IPS DF 6.9 (cell line): ENCODE measurements around the gene PCDHGA4.
"Not testable (repeated sequence)": the region's sequence is repeated elsewhere in the genome, so short reads cannot be mapped to it uniquely, and the experiment has no call there.

Experiments used
- DNase-seq: peaks from one replicate; pipeline ENCODE4 v3.0.0-alpha.2; 2013; ENCODE audit warnings: low read depth, low spot score
- H3K27ac ChIP-seq: one replicate; pipeline ENCODE4 v1.5.1; 2013; ENCODE audit warnings: low read length, control low read depth
- H3K27me3 ChIP-seq: 2 replicates; pipeline ENCODE4 v1.6.1; 2013; ENCODE audit warnings: mild to moderate bottlenecking, low read length; ENCODE audit not compliant: control insufficient read depth, insufficient read depth
- H3K36me3 ChIP-seq: 2 replicates; pipeline ENCODE4 v1.6.1; 2013; ENCODE audit warnings: low read length; ENCODE audit not compliant: control insufficient read depth, insufficient read depth
- H3K4me1 ChIP-seq: 2 replicates; pipeline ENCODE4 v1.6.1; 2013; ENCODE audit warnings: low read length; ENCODE audit not compliant: control insufficient read depth, insufficient read depth
- H3K4me3 ChIP-seq: 2 replicates; pipeline ENCODE4 v1.5.1; 2013; ENCODE audit warnings: mild to moderate bottlenecking, low read length
- H3K9me3 ChIP-seq: 2 replicates; pipeline ENCODE4 v1.6.1; 2013; ENCODE audit warnings: low read length, inconsistent platforms; ENCODE audit not compliant: control insufficient read depth, insufficient read depth
- WGBS: extraction: QIAGEN DNeasy Blood & Tissue Kit; methylation state at CpG from one replicate; pipeline ENCODE4 v1.1.7; 2013; ENCODE audit warnings: mixed read lengths, missing lambda C conversion rate; ENCODE audit not compliant: insufficient read length, insufficient coverage; 5-methylcytosine and 5-hydroxymethylcytosine counted together

PCDHGA4 gene

DNA sequence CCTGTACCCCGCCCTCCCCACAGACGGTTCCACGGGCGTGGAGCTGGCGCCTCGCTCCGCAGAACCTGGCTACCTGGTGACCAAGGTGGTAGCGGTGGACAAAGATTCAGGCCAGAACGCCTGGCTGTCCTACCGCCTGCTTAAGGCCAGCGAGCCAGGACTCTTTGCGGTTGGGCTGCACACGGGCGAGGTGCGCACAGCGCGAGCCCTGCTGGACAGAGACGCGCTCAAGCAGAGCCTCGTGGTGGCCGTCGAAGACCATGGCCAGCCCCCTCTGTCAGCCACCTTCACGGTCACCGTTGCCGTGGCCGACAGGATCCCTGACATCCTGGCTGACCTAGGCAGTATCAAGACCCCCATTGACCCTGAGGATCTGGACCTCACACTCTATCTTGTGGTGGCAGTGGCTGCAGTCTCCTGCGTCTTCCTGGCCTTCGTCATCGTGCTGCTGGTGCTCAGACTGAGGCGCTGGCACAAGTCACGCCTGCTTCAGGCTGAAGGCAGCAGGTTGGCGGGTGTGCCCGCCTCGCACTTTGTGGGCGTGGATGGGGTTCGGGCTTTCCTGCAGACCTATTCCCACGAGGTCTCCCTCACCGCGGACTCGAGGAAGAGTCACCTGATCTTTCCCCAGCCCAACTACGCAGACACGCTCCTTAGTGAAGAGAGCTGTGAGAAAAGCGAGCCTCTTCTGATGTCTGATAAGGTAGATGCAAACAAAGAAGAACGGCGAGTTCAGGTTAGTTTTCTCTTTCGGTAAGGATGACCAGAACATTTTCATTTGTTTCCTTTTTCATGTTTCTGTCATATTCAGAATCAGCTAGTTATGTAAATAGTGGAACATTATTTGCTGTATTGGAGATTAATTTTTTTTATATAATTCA lies 11.4 kb downstream of the PCDHGA4 start:
- no CpG with 5 or more reads among the region's 46 CpGs for WGBS
- peaks cover 5% of the 10 kb centered on the region for H3K9me3 ChIP-seq
- H3K4me1 ChIP-seq = no peaks in the 10 kb centered on the region
- no peak overlapping the region for H3K4me3 ChIP-seq
- no peak for DNase-seq
- peaks cover 7% of the 10 kb centered on the region for H3K36me3 ChIP-seq
- no peak overlapping the region for H3K27ac ChIP-seq
- H3K27me3 ChIP-seq = no peaks in the 10 kb centered on the region

DNA sequence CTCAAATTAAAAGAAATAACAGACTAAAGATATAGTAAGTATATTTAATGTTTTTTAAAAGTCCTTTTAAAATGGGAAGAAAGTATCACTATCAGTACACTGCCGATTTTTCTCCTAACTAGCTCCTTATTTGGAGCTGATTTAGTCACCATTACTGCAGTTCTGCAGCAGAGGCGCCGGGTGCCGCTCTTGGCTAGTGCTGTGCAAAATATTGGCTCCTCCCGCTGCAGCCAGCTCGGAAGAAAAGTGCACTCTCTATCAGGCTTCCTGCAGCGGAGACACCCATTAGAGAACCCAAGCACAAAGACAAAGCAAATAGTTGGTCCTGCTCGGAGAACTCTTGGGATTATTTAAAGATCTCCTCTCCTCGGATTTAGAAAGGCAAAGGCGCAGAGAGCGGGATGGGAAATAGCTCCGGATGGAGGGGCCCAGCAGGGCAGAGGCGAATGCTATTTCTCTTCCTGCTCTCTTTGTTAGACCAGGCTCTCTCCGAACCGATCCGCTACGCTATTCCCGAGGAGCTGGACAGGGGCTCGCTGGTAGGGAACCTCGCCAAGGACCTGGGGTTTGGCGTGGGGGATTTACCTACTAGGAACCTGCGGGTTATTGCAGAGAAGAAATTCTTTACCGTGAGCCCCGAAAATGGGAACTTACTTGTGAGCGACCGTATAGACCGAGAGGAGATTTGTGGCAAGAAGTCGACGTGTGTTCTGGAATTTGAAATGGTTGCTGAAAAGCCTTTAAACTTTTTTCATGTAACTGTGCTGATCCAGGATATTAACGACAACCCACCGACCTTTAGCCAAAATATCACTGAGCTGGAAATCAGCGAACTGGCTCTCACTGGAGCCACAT lies 15.4 kb downstream of the PCDHGA4 start, which contains the start of gene PCDHGB3:
Gene PCDHGB3, plus strand, starts transcription at position 249 of the 855 bp plus-strand sequence. Its CDS starts 153 bp downstream, at position 402.
- Histone ChIP-seq H3K36me3 (peaks cover 3% of the 10 kb centered on the region; the same call in 1 of the 2 replicates), H3K9me3 (no peaks in the 10 kb centered on the region; the same call in 1 of the 2 replicates), H3K4me1 (no peaks in the 10 kb centered on the region), H3K27me3 (no peaks in the 10 kb centered on the region), H3K27ac (no peak within 1 kb of the TSS), H3K4me3 (no peak within 1 kb of the TSS)
- WGBS = no CpG with 5 or more reads among the region's 32 CpGs
- DNase-seq = no peak

GRCh38 chr5:141371572-141372475 lies 17.0 kb downstream of the PCDHGA4 start:
- whole genome bisulfite sequencing = no CpG with 5 or more reads among the region's 69 CpGs
- Histone ChIP-seq H3K4me1 (no peaks in the 10 kb centered on the region), H3K27ac (no peak overlapping the region), H3K4me3 (no peak overlapping the region), H3K27me3 (no peaks in the 10 kb centered on the region), H3K36me3 (no peaks in the 10 kb centered on the region; the same call in 1 of the 2 replicates), H3K9me3 (no peaks in the 10 kb centered on the region; the same call in 1 of the 2 replicates)
- no peak for DNase-seq

DNA sequence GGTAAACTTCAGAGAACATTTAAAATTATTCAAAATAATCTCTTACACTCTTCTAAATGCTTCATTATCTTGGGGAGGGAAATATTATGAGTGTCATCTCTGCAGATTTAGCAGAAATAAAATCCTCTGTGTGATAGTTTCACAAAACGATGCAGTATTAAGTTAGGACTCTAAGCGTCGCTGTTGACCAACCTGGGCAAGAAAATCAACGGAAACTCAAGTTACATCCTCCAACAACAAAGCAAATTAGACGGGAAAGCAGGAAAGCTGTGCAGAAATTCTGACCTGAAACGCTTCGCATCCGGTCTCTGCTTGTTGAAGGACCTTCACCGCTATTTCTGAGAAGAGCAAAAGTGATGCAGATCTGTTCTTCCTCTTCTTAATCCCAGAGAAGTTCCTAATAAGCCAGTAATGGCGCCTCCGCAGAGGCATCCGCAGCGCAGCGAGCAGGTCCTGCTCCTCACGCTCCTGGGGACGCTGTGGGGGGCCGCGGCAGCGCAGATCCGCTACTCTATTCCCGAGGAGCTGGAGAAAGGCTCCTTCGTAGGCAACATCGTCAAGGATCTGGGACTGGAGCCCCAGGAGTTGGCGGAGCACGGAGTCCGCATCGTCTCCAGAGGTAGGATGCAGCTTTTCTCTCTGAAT lies 19.0 kb downstream of the PCDHGA4 start, which contains the start of gene PCDHGA6:
Gene PCDHGA6, plus strand, starts transcription at position 219 of the 645 bp plus-strand sequence. Its CDS starts 193 bp downstream, at position 412.
- no peak within 1 kb of the TSS for H3K4me3 ChIP-seq
- no peak for DNase-seq

DNA sequence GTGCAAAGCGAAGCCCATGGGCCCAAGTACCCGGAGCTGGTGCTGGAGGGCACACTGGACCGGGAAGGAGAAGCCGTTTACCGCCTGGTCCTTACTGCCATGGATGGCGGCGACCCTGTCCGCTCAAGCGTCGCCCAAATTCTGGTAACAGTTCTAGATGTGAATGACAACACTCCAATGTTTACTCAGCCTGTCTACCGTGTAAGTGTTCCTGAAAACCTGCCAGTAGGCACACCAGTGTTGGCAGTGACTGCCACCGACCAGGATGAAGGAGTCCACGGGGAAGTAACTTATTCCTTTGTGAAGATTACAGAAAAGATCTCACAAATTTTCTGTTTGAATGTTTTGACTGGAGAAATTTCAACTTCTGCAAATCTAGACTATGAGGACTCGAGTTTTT lies 19.8 kb downstream of the PCDHGA4 start:
- H3K4me1 ChIP-seq = no peaks in the 10 kb centered on the region
- no peaks in the 10 kb centered on the region for H3K27me3 ChIP-seq
- no peaks in the 10 kb centered on the region; the same call in 1 of the 2 replicates for H3K9me3 ChIP-seq
- no peaks in the 10 kb centered on the region; the same call in 1 of the 2 replicates for H3K36me3 ChIP-seq
- no CpG with 5 or more reads among the region's 14 CpGs for WGBS
- no peak overlapping the region for H3K4me3 ChIP-seq
- DNase-seq = no peak
- no peak overlapping the region for H3K27ac ChIP-seq

More for the DNA sequence above, 19.0 kb downstream of the PCDHGA4 start, which contains the start of gene PCDHGA6:
- no peak within 1 kb of the TSS for H3K27ac ChIP-seq
- H3K27me3 ChIP-seq = no peaks in the 10 kb centered on the region
- H3K9me3 ChIP-seq = no peaks in the 10 kb centered on the region; the same call in 1 of the 2 replicates
- WGBS = no CpG with 5 or more reads among the region's 27 CpGs
- no peaks in the 10 kb centered on the region for H3K4me1 ChIP-seq
- H3K36me3 ChIP-seq = no peaks in the 10 kb centered on the region; the same call in 1 of the 2 replicates

DNA sequence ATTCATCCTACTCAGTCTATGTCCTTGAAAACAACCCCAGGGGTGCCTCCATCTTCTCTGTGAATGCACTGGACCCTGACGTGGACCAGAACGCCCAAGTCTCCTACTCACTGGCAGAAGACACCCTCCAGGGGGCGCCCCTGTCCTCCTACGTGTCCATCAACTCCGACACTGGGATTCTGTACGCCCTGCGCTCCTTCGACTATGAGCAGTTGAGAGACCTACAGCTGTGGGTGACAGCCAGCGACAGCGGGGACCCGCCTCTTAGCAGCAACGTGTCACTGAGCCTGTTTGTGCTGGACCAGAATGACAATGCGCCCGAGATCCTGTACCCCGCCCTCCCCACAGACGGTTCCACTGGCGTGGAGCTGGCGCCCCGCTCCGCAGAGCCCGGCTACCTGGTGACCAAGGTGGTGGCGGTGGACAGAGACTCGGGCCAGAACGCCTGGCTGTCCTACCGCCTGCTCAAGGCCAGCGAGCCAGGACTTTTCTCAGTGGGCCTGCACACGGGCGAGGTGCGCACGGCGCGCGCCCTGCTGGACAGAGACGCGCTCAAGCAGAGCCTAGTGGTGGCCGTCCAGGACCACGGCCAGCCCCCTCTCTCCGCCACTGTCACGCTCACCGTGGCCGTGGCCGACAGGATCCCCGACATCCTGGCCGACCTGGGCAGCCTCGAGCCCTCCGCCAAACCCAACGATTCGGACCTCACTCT lies 20.8 kb downstream of the PCDHGA4 start:
- not testable (repeated sequence) for H3K27me3 ChIP-seq, DNase-seq, H3K36me3 ChIP-seq, H3K9me3 ChIP-seq, H3K27ac ChIP-seq, H3K4me1 ChIP-seq, H3K4me3 ChIP-seq
- WGBS = no CpG with 5 or more reads among the region's 48 CpGs

DNA sequence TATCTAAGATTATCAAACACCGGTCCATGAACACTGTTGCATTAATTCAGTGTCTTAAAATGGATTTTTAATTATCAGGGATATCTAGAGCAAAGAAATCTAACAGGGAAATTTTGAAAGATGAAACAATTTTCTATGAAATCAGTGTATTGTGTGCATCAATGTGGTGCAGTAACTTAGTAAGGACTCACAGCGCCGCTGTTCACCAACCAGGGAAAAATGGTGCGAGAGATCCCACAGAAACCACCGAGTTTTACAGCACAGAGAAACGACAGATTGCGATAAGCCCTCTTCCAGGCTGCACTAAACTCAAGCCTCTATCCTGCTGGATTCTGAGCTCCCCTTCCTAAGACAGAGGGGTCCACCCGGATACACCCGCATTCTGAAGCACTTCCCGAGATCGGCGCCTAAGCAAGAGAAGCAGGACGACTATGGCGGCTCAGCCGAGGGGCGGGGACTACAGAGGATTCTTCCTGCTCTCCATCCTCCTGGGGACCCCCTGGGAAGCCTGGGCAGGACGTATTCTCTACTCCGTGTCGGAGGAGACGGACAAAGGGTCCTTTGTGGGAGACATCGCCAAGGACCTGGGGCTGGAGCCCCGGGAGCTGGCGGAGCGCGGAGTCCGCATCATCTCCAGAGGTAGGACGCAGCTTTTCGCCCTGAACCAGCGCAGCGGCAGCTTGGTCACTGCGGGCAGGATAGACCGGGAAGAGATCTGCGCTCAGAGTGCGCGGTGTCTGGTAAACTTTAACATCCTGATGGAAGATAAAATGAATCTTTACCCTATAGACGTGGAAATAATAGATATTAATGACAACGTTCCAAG lies 27.9 kb downstream of the PCDHGA4 start, which contains the start of gene PCDHGA7:
Gene PCDHGA7, plus strand, starts transcription at position 274 of the 826 bp plus-strand sequence. Its CDS starts 158 bp downstream, at position 432.
- no peaks in the 10 kb centered on the region for H3K36me3 ChIP-seq
- H3K9me3 ChIP-seq = no peaks in the 10 kb centered on the region; the same call in 1 of the 2 replicates
- H3K27ac ChIP-seq = no peak within 1 kb of the TSS
- no peaks in the 10 kb centered on the region for H3K4me1 ChIP-seq
- WGBS = no CpG with 5 or more reads among the region's 37 CpGs
- H3K27me3 ChIP-seq = no peaks in the 10 kb centered on the region
- DNase-seq = no peak
- no peak within 1 kb of the TSS for H3K4me3 ChIP-seq

GRCh38 chr5:141383345-141383744 lies 28.5 kb downstream of the PCDHGA4 start:
- peaks cover 3% of the 10 kb centered on the region; the same call in 1 of the 2 replicates for H3K27me3 ChIP-seq
- H3K36me3 ChIP-seq = no peaks in the 10 kb centered on the region
- DNase-seq = no peak
- no CpG with 5 or more reads among the region's 21 CpGs for WGBS
- H3K27ac ChIP-seq = no peak overlapping the region
- H3K4me1 ChIP-seq = peaks cover under 1% of the 10 kb centered on the region; the same call in 1 of the 2 replicates
- no peak overlapping the region for H3K4me3 ChIP-seq
- H3K9me3 ChIP-seq = peaks cover under 1% of the 10 kb centered on the region
